ENCODE data around the gene UBQLN3. TPM values are rescaled to one million over a fixed set of nuclear protein-coding genes. Genes with fewer than 3 reads are reported as not detected.

The UBQLN3 gene
- total and polyA plus RNA-seq, 9 donors, result 0.30 to 10.6 (median 1.0) TPM; not detected in 2

- Histone ChIP-seq H3K4me1 (ENCODE audit: insufficient read depth) (no peaks in the 10 kb centered on the region), H3K27me3 (no peaks in the 10 kb centered on the region), H3K36me3 (no peaks in the 10 kb centered on the region), H3K4me3 (no peak overlapping the region), H3K27ac (no peak overlapping the region), H3K9me3 (no peaks in the 10 kb centered on the region)
- DNase-seq, result no peak
- TF ChIP-seq EP300 (IDR thresholded peaks at IDR 0.05), result no peak
- no peak for TF ChIP-seq CTCF (IDR thresholded peaks at IDR 0.05)
- no peak for TF ChIP-seq POLR2A (IDR thresholded peaks at IDR 0.05)
- intact Hi-C loops (cut with DNase I), result no loop called here
Observed at GRCh38 chr11:5514841-5515240, 5.1 kb upstream of the UBQLN3 start.

DNA sequence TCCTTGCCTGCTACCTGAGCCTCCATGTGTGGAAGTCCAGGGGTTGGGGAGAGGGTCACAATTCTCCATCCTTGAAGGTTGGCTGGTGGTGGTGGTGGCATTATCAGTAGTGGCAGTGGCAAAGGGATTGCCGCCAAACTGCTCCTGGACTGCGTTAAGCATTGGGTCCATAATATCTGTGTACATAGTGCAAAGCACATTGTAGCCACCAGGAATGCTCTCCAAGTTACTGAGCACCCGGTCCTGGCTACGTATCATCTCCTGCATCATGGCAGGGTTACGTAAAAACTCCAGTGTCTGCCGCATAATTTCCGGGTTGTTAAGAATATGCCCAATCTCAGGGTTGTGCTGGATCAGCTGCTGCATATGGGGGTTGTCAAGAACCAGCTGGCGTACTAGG is 1.2 kb downstream of the UBQLN3 start:
- Histone ChIP-seq H3K27me3 (no peaks in the 10 kb centered on the region), H3K27ac (no peak overlapping the region), H3K36me3 (no peaks in the 10 kb centered on the region), H3K9me3 (no peaks in the 10 kb centered on the region), H3K4me1 (ENCODE audit: insufficient read depth) (no peaks in the 10 kb centered on the region), H3K4me3 (no peak overlapping the region)
- DNase-seq, result no peak
- WGBS, 3 donors, result 93 to 96% (median 95%) methylated on average over 8 of the region's 8 CpGs
- intact Hi-C loops (cut with DNase I), result no loop called here
- TF ChIP-seq POLR2A (IDR thresholded peaks at IDR 0.05), result no peak
- TF ChIP-seq CTCF (IDR thresholded peaks at IDR 0.05), result no peak
- TF ChIP-seq EP300 (IDR thresholded peaks at IDR 0.05), result no peak

GRCh38 chr11:5507933-5508305 is 1.8 kb downstream of the UBQLN3 start:
- Histone ChIP-seq H3K27me3 (no peaks in the 10 kb centered on the region), H3K4me3 (no peak overlapping the region), H3K4me1 (ENCODE audit: insufficient read depth) (no peaks in the 10 kb centered on the region), H3K9me3 (no peaks in the 10 kb centered on the region), H3K27ac (no peak overlapping the region), H3K36me3 (no peaks in the 10 kb centered on the region)
- DNase-seq, result no peak
- WGBS, 3 donors, result 69 to 75% (median 70%) methylated on average over 6 of the region's 6 CpGs
- intact Hi-C loops (cut with DNase I), result no loop called here
- TF ChIP-seq POLR2A (IDR thresholded peaks at IDR 0.05), result no peak
- TF ChIP-seq EP300 (IDR thresholded peaks at IDR 0.05), result no peak
- TF ChIP-seq CTCF (IDR thresholded peaks at IDR 0.05), result no peak

DNA sequence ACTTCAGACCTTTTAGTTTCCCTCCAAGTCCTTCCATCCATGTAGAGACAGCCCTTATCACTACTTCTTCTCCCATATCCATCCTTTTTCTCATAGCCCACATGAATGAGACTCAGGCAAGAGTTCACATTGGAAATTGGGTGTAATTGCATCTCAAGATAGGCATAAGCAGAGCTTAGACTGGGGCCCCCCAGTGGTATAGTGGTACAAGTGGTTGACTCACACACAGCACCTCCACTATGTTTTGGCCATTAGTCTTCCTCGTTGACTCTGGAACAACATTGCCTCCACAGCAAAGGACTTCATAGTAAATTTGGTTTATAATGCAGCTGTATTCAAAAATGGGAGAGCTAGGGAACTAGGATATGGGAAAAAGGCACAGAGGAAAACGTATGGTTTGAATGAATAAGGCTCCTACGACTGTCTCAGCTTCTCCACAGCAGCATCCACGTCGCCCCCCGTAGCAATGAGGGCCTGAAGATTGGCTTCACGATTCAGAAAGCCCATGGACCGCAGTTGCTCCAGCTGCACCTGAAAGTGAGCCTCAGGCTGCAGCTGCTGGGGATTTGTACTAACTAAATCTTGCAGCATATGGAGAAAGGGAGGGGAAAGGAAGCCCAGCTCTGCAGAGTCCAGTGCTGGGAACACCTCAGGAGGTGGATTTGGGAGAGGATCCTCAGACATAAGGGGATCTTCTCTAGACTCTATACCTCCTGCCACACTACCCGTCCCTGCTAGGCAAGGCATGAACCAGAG is 2.4 kb downstream of the UBQLN3 start:
- no peaks in the 10 kb centered on the region for H3K36me3 ChIP-seq
- H3K4me1 ChIP-seq (ENCODE audit: insufficient read depth), result no peaks in the 10 kb centered on the region
- H3K27ac ChIP-seq, result no peak overlapping the region
- DNase-seq, result no peak
- 84 to 86% (median 85%) methylated on average over 9 of the region's 9 CpGs for WGBS, 3 donors
- no peak overlapping the region for H3K4me3 ChIP-seq
- no peaks in the 10 kb centered on the region for H3K9me3 ChIP-seq
- TF ChIP-seq EP300 (IDR thresholded peaks at IDR 0.05), result no peak
- no peak for TF ChIP-seq CTCF (IDR thresholded peaks at IDR 0.05)
- TF ChIP-seq POLR2A (IDR thresholded peaks at IDR 0.05), result no peak
- no peaks in the 10 kb centered on the region for H3K27me3 ChIP-seq
- intact Hi-C loops (cut with DNase I), result no loop called here
